ENCODE data around the gene DLX6.

Gene DLX6

GRCh38 chr7:97025130-97025499 is 19.8 kb downstream of the DLX6 start:
- Histone ChIP-seq H3K27me3 (ENCODE audit: insufficient read depth, low read length, poor library complexity) (peaks cover 5% of the 10 kb centered on the region), H3K9ac (ENCODE audit: low read depth, low read length) (no peak overlapping the region), H3K4me2 (ENCODE audit: insufficient read depth, low read length) (no peak overlapping the region), H2AFZ (ENCODE audit: low read depth, low read length) (no peak overlapping the region), H4K20me1 (ENCODE audit: insufficient read depth, low read length) (no peaks in the 10 kb centered on the region), H3K27ac (ENCODE audit: low read length) (no peak overlapping the region), H3K36me3 (ENCODE audit: insufficient read depth, low read length) (no peaks in the 10 kb centered on the region), H3K9me3 (ENCODE audit: insufficient read depth, low read length, severe bottlenecking) (no peaks in the 10 kb centered on the region), H3K4me3 (ENCODE audit: low read depth in 1 of 2, low read length in 2 of 2) (no peak overlapping the region), H3K79me2 (ENCODE audit: insufficient read depth, low read length) (no peaks in the 10 kb centered on the region), H3K4me1 (ENCODE audit: insufficient read depth, low read length) (no peaks in the 10 kb centered on the region)
- DNase-seq (no peak), ATAC-seq (ENCODE audit: insufficient read depth, low read depth) (no peak)
- TF ChIP-seq EZH2 (IDR thresholded peaks at IDR 0.05; ENCODE audit: borderline replicate concordance, low read depth, low read length, severe bottlenecking) (no peak), CTCF (IDR thresholded peaks at IDR 0.05; ENCODE audit: borderline replicate concordance, extremely low read depth, low read length, poor library complexity, severe bottlenecking) (no peak)

- no peak overlapping the region for H2AFZ ChIP-seq (ENCODE audit: low read depth, low read length)
- no peaks in the 10 kb centered on the region for H4K20me1 ChIP-seq (ENCODE audit: insufficient read depth, low read length)
- H3K4me2 ChIP-seq (ENCODE audit: insufficient read depth, low read length), result no peak overlapping the region
- H3K4me3 ChIP-seq (ENCODE audit: low read depth in 1 of 2, low read length in 2 of 2), result no peak overlapping the region
- no peak overlapping the region for H3K9ac ChIP-seq (ENCODE audit: low read depth, low read length)
- H3K4me1 ChIP-seq (ENCODE audit: insufficient read depth, low read length), result no peaks in the 10 kb centered on the region
- no peak for DNase-seq
- TF ChIP-seq EZH2 (IDR thresholded peaks at IDR 0.05; ENCODE audit: borderline replicate concordance, low read depth, low read length, severe bottlenecking), result no peak
- no peak for TF ChIP-seq CTCF (IDR thresholded peaks at IDR 0.05; ENCODE audit: borderline replicate concordance, extremely low read depth, low read length, poor library complexity, severe bottlenecking)
- H3K36me3 ChIP-seq (ENCODE audit: insufficient read depth, low read length), result no peaks in the 10 kb centered on the region
- no peaks in the 10 kb centered on the region for H3K9me3 ChIP-seq (ENCODE audit: insufficient read depth, low read length, severe bottlenecking)
- H3K79me2 ChIP-seq (ENCODE audit: insufficient read depth, low read length), result no peaks in the 10 kb centered on the region
- peaks cover 10% of the 10 kb centered on the region for H3K27me3 ChIP-seq (ENCODE audit: insufficient read depth, low read length, poor library complexity)
- no peak overlapping the region for H3K27ac ChIP-seq (ENCODE audit: low read length)
- no peak for ATAC-seq (ENCODE audit: insufficient read depth, low read depth)
Measured at GRCh38 chr7:97025983-97026714, 20.8 kb downstream of the DLX6 start.

- Histone ChIP-seq H3K4me1 (ENCODE audit: insufficient read depth, low read length) (no peaks in the 10 kb centered on the region), H3K27ac (ENCODE audit: low read length) (no peak overlapping the region), H3K9ac (ENCODE audit: low read depth, low read length) (no peak overlapping the region), H3K79me2 (ENCODE audit: insufficient read depth, low read length) (no peaks in the 10 kb centered on the region), H3K4me2 (ENCODE audit: insufficient read depth, low read length) (no peak overlapping the region), H3K27me3 (ENCODE audit: insufficient read depth, low read length, poor library complexity) (peaks cover 10% of the 10 kb centered on the region), H3K36me3 (ENCODE audit: insufficient read depth, low read length) (no peaks in the 10 kb centered on the region), H4K20me1 (ENCODE audit: insufficient read depth, low read length) (no peaks in the 10 kb centered on the region), H3K4me3 (ENCODE audit: low read depth in 1 of 2, low read length in 2 of 2) (no peak overlapping the region), H2AFZ (ENCODE audit: low read depth, low read length) (no peak overlapping the region), H3K9me3 (ENCODE audit: insufficient read depth, low read length, severe bottlenecking) (no peaks in the 10 kb centered on the region)
- DNase-seq (no peak), ATAC-seq (ENCODE audit: insufficient read depth, low read depth) (no peak)
- TF ChIP-seq EZH2 (IDR thresholded peaks at IDR 0.05; ENCODE audit: borderline replicate concordance, low read depth, low read length, severe bottlenecking) (no peak), CTCF (IDR thresholded peaks at IDR 0.05; ENCODE audit: borderline replicate concordance, extremely low read depth, low read length, poor library complexity, severe bottlenecking) (no peak)
Measured at GRCh38 chr7:97026715-97027426, 21.5 kb downstream of the DLX6 start.

Data from DND-41 (cell line).